ENCODE results near the gene SH3D19. TPM values are rescaled to one million over a fixed set of nuclear protein-coding genes. Genes with fewer than 3 reads are reported as not detected.
A peak's percentile ranks its signal among the peaks of the same experiment; 100 is the strongest.

Gene SH3D19
- total RNA-seq, 1 donor from 2014 or later = 32.0 TPM

- Mint-ChIP-seq H3K27me3 (ENCODE audit: low read depth) (no peaks in the 10 kb centered on the region), H3K36me3 (ENCODE audit: low read depth) (peaks cover 6% of the 10 kb centered on the region), H3K27ac (ENCODE audit: unreplicated experiment) (peak overlapping the region; percentile 8), H3K4me1 (ENCODE audit: low read depth) (peaks cover 3% of the 10 kb centered on the region), H3K9me3 (ENCODE audit: low read depth) (no peaks in the 10 kb centered on the region), H3K4me3 (ENCODE audit: unreplicated experiment) (no peak overlapping the region)
- DNase-seq (ENCODE audit: low spot score) = no peak
- no peak for TF ChIP-seq CTCF (IDR thresholded peaks at IDR 0.05)
These were observed 173.4 kb downstream of the SH3D19 start for GRCh38 chr4:151152028-151152427.

- peaks cover 4% of the 10 kb centered on the region for H3K36me3 Mint-ChIP-seq (ENCODE audit: low read depth)
- no peak for TF ChIP-seq CTCF (IDR thresholded peaks at IDR 0.05)
These were observed 174.4 kb downstream of the SH3D19 start for GRCh38 chr4:151150821-151151580.

GRCh38 chr4:151148261-151148660, 177.1 kb downstream of the SH3D19 start:
- Mint-ChIP-seq H3K27ac (ENCODE audit: unreplicated experiment) (no peak overlapping the region), H3K4me3 (ENCODE audit: unreplicated experiment) (no peak overlapping the region), H3K36me3 (ENCODE audit: low read depth) (peaks cover 7% of the 10 kb centered on the region), H3K9me3 (ENCODE audit: low read depth) (no peaks in the 10 kb centered on the region), H3K4me1 (ENCODE audit: low read depth) (no peaks in the 10 kb centered on the region), H3K27me3 (ENCODE audit: low read depth) (no peaks in the 10 kb centered on the region)
- no peak for DNase-seq (ENCODE audit: low spot score)
- no peak for TF ChIP-seq CTCF (IDR thresholded peaks at IDR 0.05)

More at GRCh38 chr4:151150821-151151580, 174.4 kb downstream of the SH3D19 start:
- H3K4me1 Mint-ChIP-seq (ENCODE audit: low read depth) = peaks cover 3% of the 10 kb centered on the region
- H3K9me3 Mint-ChIP-seq (ENCODE audit: low read depth) = no peaks in the 10 kb centered on the region
- H3K4me3 Mint-ChIP-seq (ENCODE audit: unreplicated experiment) = no peak overlapping the region
- peak overlapping the region; percentile 50 for H3K27ac Mint-ChIP-seq (ENCODE audit: unreplicated experiment)
- H3K27me3 Mint-ChIP-seq (ENCODE audit: low read depth) = no peaks in the 10 kb centered on the region
- DNase-seq (ENCODE audit: low spot score) = no peak

- no peak for DNase-seq (ENCODE audit: low spot score)
- H3K27ac Mint-ChIP-seq (ENCODE audit: unreplicated experiment) = no peak overlapping the region
- H3K4me3 Mint-ChIP-seq (ENCODE audit: unreplicated experiment) = no peak overlapping the region
These were observed 178.4 kb downstream of the SH3D19 start for GRCh38 chr4:151147000-151147399.

More at GRCh38 chr4:151147000-151147399, 178.4 kb downstream of the SH3D19 start:
- no peaks in the 10 kb centered on the region for H3K27me3 Mint-ChIP-seq (ENCODE audit: low read depth)
- no peak for TF ChIP-seq CTCF (IDR thresholded peaks at IDR 0.05)
- H3K9me3 Mint-ChIP-seq (ENCODE audit: low read depth) = no peaks in the 10 kb centered on the region
- H3K36me3 Mint-ChIP-seq (ENCODE audit: low read depth) = peaks cover 7% of the 10 kb centered on the region
- no peaks in the 10 kb centered on the region for H3K4me1 Mint-ChIP-seq (ENCODE audit: low read depth)
